NB4 (cell line): ENCODE results near the gene SPATA13.

Experiments used
- DNase-seq: peaks from one replicate; pipeline ENCODE4 v3.0.0; 2010; ENCODE audit warnings: low read depth
- H3K4me3 ChIP-seq: one replicate; pipeline ENCODE4 v1.5.1; 2011; ENCODE audit warnings: mild to moderate bottlenecking, low read depth, low read length, moderate library complexity
- CTCF ChIP-seq: IDR thresholded peaks from one replicate; pipeline ENCODE4 v1.5.1; 2012; ENCODE audit warnings: low read depth, low read length
- MAX ChIP-seq: IDR thresholded peaks from 2 replicates; pipeline ENCODE4 v1.6.1; 2011; ENCODE audit warnings: low read depth, low read length
- MYC ChIP-seq: IDR thresholded peaks from 2 replicates; pipeline ENCODE4 v1.6.1; 2011; ENCODE audit warnings: low read depth, low read length
- POLR2A ChIP-seq: IDR thresholded peaks from 2 replicates; pipeline ENCODE4 v1.6.1; 2011; ENCODE audit warnings: mild to moderate bottlenecking; ENCODE audit not compliant: insufficient read length; ENCODE audit errors: extremely low read depth

The SPATA13 gene

GRCh38 chr13:24182703-24183081, 22.2 kb downstream of the SPATA13 start:
- no peak overlapping the region for H3K4me3 ChIP-seq
- no peak for DNase-seq
- TF ChIP-seq MAX: no peak
- no peak for TF ChIP-seq MYC
- no peak for TF ChIP-seq POLR2A
- TF ChIP-seq CTCF: no peak

- H3K4me3 ChIP-seq: no peak overlapping the region
Measured at GRCh38 chr13:24183741-24184182, 23.2 kb downstream of the SPATA13 start.

GRCh38 chr13:24184265-24184841, 23.8 kb downstream of the SPATA13 start:
- DNase-seq: no peak
- TF ChIP-seq MAX: no peak
- no peak for TF ChIP-seq CTCF
- TF ChIP-seq MYC: no peak
- no peak for TF ChIP-seq POLR2A

More at GRCh38 chr13:24183741-24184182, 23.2 kb downstream of the SPATA13 start:
- no peak for TF ChIP-seq POLR2A
- peak; percentile 81 for TF ChIP-seq MAX
- no peak for TF ChIP-seq CTCF
- TF ChIP-seq MYC: peak; percentile 41
- peak; percentile 33 for DNase-seq

GRCh38 chr13:24184882-24185281, 24.4 kb downstream of the SPATA13 start:
- DNase-seq: no peak
- no peak overlapping the region for H3K4me3 ChIP-seq
- no peak for TF ChIP-seq MYC
- TF ChIP-seq CTCF: no peak
- no peak for TF ChIP-seq POLR2A
- no peak for TF ChIP-seq MAX

More at GRCh38 chr13:24184265-24184841, 23.8 kb downstream of the SPATA13 start:
- no peak overlapping the region for H3K4me3 ChIP-seq

GRCh38 chr13:24185591-24186232, 25.2 kb downstream of the SPATA13 start:
- no peak overlapping the region for H3K4me3 ChIP-seq

More at GRCh38 chr13:24185591-24186232, 25.2 kb downstream of the SPATA13 start:
- no peak for TF ChIP-seq CTCF
- TF ChIP-seq MAX: no peak
- TF ChIP-seq POLR2A: no peak
- no peak for TF ChIP-seq MYC
- DNase-seq: no peak
